ENCODE results near the gene ANO8.

The ANO8 gene

GRCh38 chr19:17294051-17294891 is 40.4 kb downstream of the ANO8 start:
- no peak overlapping the region for H3K4me3 ChIP-seq (ENCODE audit: low read length)
- peak; percentile 59 for DNase-seq (ENCODE audit: low read depth)
- TF ChIP-seq, protein P1, sequence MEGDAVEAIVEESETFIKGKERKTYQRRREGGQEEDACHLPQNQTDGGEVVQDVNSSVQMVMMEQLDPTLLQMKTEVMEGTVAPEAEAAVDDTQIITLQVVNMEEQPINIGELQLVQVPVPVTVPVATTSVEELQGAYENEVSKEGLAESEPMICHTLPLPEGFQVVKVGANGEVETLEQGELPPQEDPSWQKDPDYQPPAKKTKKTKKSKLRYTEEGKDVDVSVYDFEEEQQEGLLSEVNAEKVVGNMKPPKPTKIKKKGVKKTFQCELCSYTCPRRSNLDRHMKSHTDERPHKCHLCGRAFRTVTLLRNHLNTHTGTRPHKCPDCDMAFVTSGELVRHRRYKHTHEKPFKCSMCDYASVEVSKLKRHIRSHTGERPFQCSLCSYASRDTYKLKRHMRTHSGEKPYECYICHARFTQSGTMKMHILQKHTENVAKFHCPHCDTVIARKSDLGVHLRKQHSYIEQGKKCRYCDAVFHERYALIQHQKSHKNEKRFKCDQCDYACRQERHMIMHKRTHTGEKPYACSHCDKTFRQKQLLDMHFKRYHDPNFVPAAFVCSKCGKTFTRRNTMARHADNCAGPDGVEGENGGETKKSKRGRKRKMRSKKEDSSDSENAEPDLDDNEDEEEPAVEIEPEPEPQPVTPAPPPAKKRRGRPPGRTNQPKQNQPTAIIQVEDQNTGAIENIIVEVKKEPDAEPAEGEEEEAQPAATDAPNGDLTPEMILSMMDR (IDR thresholded peaks at IDR 0.05; ENCODE audit: insufficient read depth, low read depth, low read length, missing control alignments), result no peak

- H3K4me3 ChIP-seq (ENCODE audit: low read length), result no peak overlapping the region
- no peak for DNase-seq (ENCODE audit: low read depth)
- TF ChIP-seq, protein P1 (IDR thresholded peaks at IDR 0.05; ENCODE audit: insufficient read depth, low read depth, low read length, missing control alignments), result no peak
Measured at GRCh38 chr19:17293605-17294004, 41.0 kb downstream of the ANO8 start.

DNA sequence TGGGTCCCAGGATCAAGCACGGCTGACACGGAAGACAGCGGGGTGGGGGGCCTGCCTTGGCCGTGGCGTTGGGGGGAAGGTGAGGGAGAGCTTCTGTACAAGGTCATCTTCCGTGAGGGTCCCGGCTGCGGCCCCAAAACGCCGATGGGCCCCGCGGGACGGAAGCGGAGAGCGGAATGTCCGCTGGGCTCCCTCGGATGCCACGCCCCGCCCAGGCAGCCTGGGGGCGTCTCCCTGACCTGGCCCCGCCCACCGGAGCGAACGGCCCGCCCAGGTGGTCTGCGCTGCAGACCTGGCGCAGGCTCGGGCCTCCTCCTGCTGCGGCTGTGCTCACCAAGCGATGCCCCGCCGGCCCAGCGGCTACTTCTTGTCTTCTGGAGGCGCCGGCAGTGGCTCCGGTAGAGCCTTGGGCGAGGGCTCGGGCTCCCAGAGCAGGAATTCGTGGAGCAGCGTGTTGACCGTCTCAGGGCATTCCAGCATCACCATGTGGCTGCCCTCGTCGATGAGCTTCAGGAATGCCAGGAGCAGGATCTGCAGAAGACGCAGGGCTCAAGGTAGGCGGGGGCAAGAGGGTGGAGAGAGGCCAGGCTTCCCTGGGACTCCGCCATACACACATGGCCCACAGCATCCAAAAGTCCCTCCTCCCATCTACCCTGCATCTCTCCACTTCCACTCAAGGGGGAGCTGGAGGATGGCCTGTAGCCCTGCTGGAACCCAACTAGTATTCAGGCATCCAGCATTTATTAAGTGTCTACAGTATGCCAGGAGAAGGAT is 42.2 kb downstream of the ANO8 start:
- peak overlapping the region; percentile 66 for H3K4me3 ChIP-seq (ENCODE audit: low read length)
- TF ChIP-seq, protein P1 (IDR thresholded peaks at IDR 0.05; ENCODE audit: insufficient read depth, low read depth, low read length, missing control alignments), result peak; percentile 90
- peak; percentile 92 for DNase-seq (ENCODE audit: low read depth)

DNA sequence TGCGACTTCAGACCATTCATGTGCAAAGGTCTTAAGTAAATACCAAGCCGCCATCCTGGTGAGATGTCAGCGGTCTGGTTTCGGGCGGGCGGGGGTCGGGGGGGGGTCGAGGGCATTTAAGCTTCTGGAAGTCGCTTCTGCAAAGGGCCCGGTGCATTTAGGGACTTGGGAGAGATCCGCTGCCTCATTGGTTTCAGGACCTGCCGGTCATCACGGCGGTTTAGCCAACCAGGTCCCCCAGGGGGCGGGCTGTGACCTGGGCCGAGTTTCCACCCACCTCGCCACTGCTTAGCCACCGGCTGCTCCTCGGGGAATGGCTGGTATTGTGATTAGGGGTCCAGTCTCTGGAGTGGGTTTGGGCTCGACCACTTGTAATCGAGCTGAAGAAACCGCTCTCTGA is 45.2 kb downstream of the ANO8 start:
- H3K4me3 ChIP-seq (ENCODE audit: low read length), result no peak overlapping the region
- DNase-seq (ENCODE audit: low read depth), result peak; percentile 82
- TF ChIP-seq, protein P1 (IDR thresholded peaks at IDR 0.05; ENCODE audit: insufficient read depth, low read depth, low read length, missing control alignments), result no peak

DNA sequence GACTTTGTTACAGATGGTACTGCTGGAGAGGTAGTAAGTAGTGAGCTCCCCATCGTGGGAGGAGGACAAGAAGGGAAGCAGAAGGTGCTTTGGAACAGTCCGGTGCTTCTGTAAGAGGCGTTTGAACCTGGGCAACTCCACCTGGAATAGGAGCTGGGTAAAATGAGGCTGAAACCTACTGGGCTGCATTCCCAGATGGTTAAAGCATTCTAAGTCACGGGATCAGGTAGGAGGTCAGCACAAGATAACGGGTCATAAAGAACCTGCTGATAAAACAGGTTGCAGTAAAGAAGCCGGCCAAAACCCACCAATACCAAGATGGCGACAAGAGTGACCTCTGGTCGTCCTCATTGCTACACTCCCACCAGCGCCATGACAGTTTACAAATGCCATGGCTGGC is 47.9 kb downstream of the ANO8 start:
- DNase-seq (ENCODE audit: low read depth), result no peak
- TF ChIP-seq, protein P1 (IDR thresholded peaks at IDR 0.05; ENCODE audit: insufficient read depth, low read depth, low read length, missing control alignments), result no peak
- H3K4me3 ChIP-seq (ENCODE audit: low read length), result no peak overlapping the region

GRCh38 chr19:17286263-17286662 is 48.4 kb downstream of the ANO8 start:
- no peak for DNase-seq (ENCODE audit: low read depth)
- TF ChIP-seq, protein P1 (IDR thresholded peaks at IDR 0.05; ENCODE audit: insufficient read depth, low read depth, low read length, missing control alignments), result no peak
- no peak overlapping the region for H3K4me3 ChIP-seq (ENCODE audit: low read length)
